ENCODE measurements around the gene PRPF40A. TPM values are rescaled to one million over a fixed set of nuclear protein-coding genes. Genes with fewer than 3 reads are reported as not detected.

Gene PRPF40A
- total and polyA plus RNA-seq, 2 experiments from 2014 or later, result 254 to 261 TPM

DNA sequence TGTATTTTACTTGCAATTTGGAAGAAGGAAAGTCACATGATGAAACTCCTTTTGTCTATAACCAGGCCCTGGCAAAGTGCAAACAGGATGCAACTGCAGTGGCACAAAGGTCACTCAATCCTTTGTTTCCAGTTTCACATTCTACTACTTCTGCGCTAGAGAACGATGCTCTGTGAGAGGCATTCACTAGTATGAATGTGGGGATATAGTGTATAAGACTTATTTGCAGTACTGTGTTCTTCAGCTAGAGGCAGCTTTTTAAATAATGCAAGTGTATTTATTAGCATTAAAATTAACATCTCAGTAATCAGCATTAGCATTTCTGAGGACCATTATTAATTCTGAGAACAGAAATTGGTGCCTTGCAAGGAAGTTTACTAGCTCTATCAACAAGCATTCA is 68.9 kb downstream of the PRPF40A start:
- no peaks in the 10 kb centered on the region; the same call in 2 of the 3 replicates for H3K9me3 Mint-ChIP-seq
- H3K4me3 Mint-ChIP-seq, result no peak overlapping the region
- peaks cover 29% of the 10 kb centered on the region for H3K4me1 Mint-ChIP-seq
- H3K27me3 ChIP-seq (ENCODE audit: insufficient read depth), result no peaks in the 10 kb centered on the region
- H3K27me3 Mint-ChIP-seq (ENCODE audit: insufficient read depth, low read depth, poor library complexity), result peaks cover 4% of the 10 kb centered on the region
- H3F3A ChIP-seq (replicated peaks; ENCODE audit: low read depth), result no peaks in the 10 kb centered on the region
- peaks cover 12% of the 10 kb centered on the region for H4K20me1 ChIP-seq (replicated peaks; ENCODE audit: insufficient read depth)
- H3K27ac ChIP-seq (ENCODE audit: low read depth), result peak overlapping the region; percentile 8; the same call in 1 of the 2 replicates
- H3K4me1 ChIP-seq (ENCODE audit: insufficient read depth), result peaks cover 20% of the 10 kb centered on the region
- DNase-seq (ENCODE audit: low spot score) (peak; percentile 44), ATAC-seq (peak; percentile 42)
- TF ChIP-seq ZNF331 (CRISPR knock-in tag; IDR thresholded peaks at IDR 0.05; ENCODE audit: low read depth), result no peak
- TF ChIP-seq, protein P1, sequence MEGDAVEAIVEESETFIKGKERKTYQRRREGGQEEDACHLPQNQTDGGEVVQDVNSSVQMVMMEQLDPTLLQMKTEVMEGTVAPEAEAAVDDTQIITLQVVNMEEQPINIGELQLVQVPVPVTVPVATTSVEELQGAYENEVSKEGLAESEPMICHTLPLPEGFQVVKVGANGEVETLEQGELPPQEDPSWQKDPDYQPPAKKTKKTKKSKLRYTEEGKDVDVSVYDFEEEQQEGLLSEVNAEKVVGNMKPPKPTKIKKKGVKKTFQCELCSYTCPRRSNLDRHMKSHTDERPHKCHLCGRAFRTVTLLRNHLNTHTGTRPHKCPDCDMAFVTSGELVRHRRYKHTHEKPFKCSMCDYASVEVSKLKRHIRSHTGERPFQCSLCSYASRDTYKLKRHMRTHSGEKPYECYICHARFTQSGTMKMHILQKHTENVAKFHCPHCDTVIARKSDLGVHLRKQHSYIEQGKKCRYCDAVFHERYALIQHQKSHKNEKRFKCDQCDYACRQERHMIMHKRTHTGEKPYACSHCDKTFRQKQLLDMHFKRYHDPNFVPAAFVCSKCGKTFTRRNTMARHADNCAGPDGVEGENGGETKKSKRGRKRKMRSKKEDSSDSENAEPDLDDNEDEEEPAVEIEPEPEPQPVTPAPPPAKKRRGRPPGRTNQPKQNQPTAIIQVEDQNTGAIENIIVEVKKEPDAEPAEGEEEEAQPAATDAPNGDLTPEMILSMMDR (conservative IDR thresholded peaks at IDR 0.05; ENCODE audit: low read depth in 2 of 2), result peak in 1 of 2 experiments; percentile 40; a peak in 2 of 4 replicates
- H3K36me3 ChIP-seq (ENCODE audit: insufficient read depth), result 0 out of 2 replicates have a peak, but pooled peaks cover 6% of the 10 kb centered on the region
- peak overlapping the region; percentile 56; the same call in 1 of the 2 replicates for H3K27ac Mint-ChIP-seq
- no peaks in the 10 kb centered on the region for H3K9me2 ChIP-seq (ENCODE audit: insufficient read depth)
- H3K79me2 ChIP-seq (replicated peaks; ENCODE audit: insufficient read depth), result no peaks in the 10 kb centered on the region
- H3K36me3 Mint-ChIP-seq (ENCODE audit: low read depth), result peaks cover 11% of the 10 kb centered on the region; the same call in 2 of the 3 replicates
- peak overlapping the region; percentile 7; the same call in 1 of the 2 replicates for H3K4me2 ChIP-seq
- H3K4me3 ChIP-seq, result no peak overlapping the region
- H2AFZ ChIP-seq, result no peak overlapping the region

DNA sequence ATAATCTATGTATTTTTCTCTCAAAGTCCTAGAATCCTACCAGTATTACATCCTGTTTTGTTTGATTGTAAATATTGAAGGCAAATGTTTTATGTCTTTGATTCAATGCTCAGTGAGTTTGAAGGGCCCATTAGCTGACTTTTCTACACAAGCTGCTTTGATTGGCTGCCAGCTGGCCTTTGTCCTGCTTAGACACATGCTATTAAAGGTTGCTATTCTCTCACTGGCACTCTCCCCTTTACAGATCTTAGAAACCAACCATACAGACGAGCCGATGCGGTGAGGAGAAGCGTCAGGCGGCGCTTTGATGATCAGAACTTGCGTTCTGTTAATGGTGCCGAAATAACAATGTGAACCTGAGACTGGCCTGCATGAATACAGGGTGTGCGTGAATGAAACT is 69.7 kb downstream of the PRPF40A start:
- Mint-ChIP-seq H3K4me3 (no peak overlapping the region), H3K4me1 (peaks cover 29% of the 10 kb centered on the region), H3K27ac (0 out of 2 replicates have a peak overlapping the region, but pooled peaks have one; percentile 9), H3K36me3 (ENCODE audit: low read depth) (peaks cover 14% of the 10 kb centered on the region; the same call in 1 of the 3 replicates), H3K27me3 (ENCODE audit: insufficient read depth, low read depth, poor library complexity) (peaks cover 7% of the 10 kb centered on the region), H3K9me3 (no peaks in the 10 kb centered on the region; the same call in 2 of the 3 replicates)
- no peaks in the 10 kb centered on the region for H3F3A ChIP-seq (replicated peaks; ENCODE audit: low read depth)
- no peaks in the 10 kb centered on the region for H3K27me3 ChIP-seq (ENCODE audit: insufficient read depth)
- H2AFZ ChIP-seq, result no peak overlapping the region
- ATAC-seq (peak; percentile 46), DNase-seq (ENCODE audit: low spot score) (peak; percentile 24)
- H3K9me2 ChIP-seq (ENCODE audit: insufficient read depth), result no peaks in the 10 kb centered on the region
- H3K4me1 ChIP-seq (ENCODE audit: insufficient read depth), result peaks cover 20% of the 10 kb centered on the region
- H3K4me3 ChIP-seq, result no peak overlapping the region
- H4K20me1 ChIP-seq (replicated peaks; ENCODE audit: insufficient read depth), result peaks cover 12% of the 10 kb centered on the region
- 0 out of 2 replicates have a peak overlapping the region, but pooled peaks have one; percentile 3 for H3K27ac ChIP-seq (ENCODE audit: low read depth)
- H3K79me2 ChIP-seq (replicated peaks; ENCODE audit: insufficient read depth), result no peaks in the 10 kb centered on the region
- H3K4me2 ChIP-seq, result no peak overlapping the region
- TF ChIP-seq ZNF114 (CRISPR knock-in tag; IDR thresholded peaks at IDR 0.05) (no peak), POLR2AphosphoS5 (IDR thresholded peaks at IDR 0.05; ENCODE audit: low read depth) (no peak), ZNF331 (CRISPR knock-in tag; IDR thresholded peaks at IDR 0.05; ENCODE audit: low read depth) (no peak)
- TF ChIP-seq, protein P1 (conservative IDR thresholded peaks at IDR 0.05; ENCODE audit: low read depth in 2 of 2), result no peak
- TF ChIP-seq, protein P2, sequence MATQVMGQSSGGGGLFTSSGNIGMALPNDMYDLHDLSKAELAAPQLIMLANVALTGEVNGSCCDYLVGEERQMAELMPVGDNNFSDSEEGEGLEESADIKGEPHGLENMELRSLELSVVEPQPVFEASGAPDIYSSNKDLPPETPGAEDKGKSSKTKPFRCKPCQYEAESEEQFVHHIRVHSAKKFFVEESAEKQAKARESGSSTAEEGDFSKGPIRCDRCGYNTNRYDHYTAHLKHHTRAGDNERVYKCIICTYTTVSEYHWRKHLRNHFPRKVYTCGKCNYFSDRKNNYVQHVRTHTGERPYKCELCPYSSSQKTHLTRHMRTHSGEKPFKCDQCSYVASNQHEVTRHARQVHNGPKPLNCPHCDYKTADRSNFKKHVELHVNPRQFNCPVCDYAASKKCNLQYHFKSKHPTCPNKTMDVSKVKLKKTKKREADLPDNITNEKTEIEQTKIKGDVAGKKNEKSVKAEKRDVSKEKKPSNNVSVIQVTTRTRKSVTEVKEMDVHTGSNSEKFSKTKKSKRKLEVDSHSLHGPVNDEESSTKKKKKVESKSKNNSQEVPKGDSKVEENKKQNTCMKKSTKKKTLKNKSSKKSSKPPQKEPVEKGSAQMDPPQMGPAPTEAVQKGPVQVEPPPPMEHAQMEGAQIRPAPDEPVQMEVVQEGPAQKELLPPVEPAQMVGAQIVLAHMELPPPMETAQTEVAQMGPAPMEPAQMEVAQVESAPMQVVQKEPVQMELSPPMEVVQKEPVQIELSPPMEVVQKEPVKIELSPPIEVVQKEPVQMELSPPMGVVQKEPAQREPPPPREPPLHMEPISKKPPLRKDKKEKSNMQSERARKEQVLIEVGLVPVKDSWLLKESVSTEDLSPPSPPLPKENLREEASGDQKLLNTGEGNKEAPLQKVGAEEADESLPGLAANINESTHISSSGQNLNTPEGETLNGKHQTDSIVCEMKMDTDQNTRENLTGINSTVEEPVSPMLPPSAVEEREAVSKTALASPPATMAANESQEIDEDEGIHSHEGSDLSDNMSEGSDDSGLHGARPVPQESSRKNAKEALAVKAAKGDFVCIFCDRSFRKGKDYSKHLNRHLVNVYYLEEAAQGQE (IDR thresholded peaks at IDR 0.05; ENCODE audit: unreplicated experiment), result no peak
- 0 out of 2 replicates have a peak, but pooled peaks cover 6% of the 10 kb centered on the region for H3K36me3 ChIP-seq (ENCODE audit: insufficient read depth)
